ENCODE results near the gene ZNF184. TPM values are rescaled to one million over a fixed set of nuclear protein-coding genes. Genes with fewer than 3 reads are reported as not detected.
A peak's percentile ranks its signal among the peaks of the same experiment; 100 is the strongest.

ZNF184 gene
- total RNA-seq, 1 experiment from 2014 or later = 9.4 TPM

DNA sequence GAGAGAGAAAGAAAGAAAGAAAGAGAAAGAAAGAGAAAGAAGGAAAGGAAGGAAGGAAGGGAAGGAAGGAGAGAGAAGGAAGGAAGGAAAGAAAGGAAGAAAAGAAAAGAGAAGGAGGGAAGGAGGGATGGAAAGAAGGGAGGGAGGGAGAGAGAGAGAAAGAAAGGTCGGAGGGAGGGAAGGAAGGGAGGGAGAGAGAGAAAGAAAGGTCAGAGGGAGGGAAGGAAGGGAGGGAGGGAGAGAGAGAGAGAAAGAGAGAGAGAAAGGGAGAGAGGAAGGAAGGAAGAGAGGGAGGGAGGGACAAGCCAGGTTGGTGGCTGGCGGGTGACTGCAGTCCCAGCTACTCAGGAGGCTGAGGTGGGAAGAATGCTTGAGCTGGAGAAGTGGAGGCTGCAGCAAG lies 27.3 kb upstream of the ZNF184 start:
- intact Hi-C loops (cut with micrococcal nuclease) = no loop called here
- Histone ChIP-seq H2AFZ (ENCODE audit: low read depth, low read length, poor library complexity, severe bottlenecking) (no peak overlapping the region), H3K9me2 (ENCODE audit: insufficient read depth) (no peaks in the 10 kb centered on the region), H3K4me1 (ENCODE audit: control insufficient read depth in 1 of 2, insufficient read depth in 2 of 2, low read length in 2 of 2) (peaks cover 2 to 19% of the 10 kb centered on the region in 2 experiments; a peak in 2 of 4 replicates), H3K27me3 (ENCODE audit: insufficient read depth, low read length) (no peaks in the 10 kb centered on the region), H3K27ac (ENCODE audit: low read depth, low read length) (no peak overlapping the region), H3K4me2 (ENCODE audit: low read length) (no peak overlapping the region), H3K9me3 (ENCODE audit: control insufficient read depth in 1 of 2, insufficient read depth in 1 of 2, low read depth in 1 of 2, low read length in 2 of 2) (no peaks in the 10 kb centered on the region), H4K20me1 (ENCODE audit: insufficient read depth) (no peaks in the 10 kb centered on the region), H3K79me2 (ENCODE audit: insufficient read depth, low read length) (no peaks in the 10 kb centered on the region), H3K9ac (ENCODE audit: low read length) (no peak overlapping the region), H3K36me3 (ENCODE audit: control insufficient read depth in 1 of 2, insufficient read depth in 2 of 2, low read length in 2 of 2) (no peaks in the 10 kb centered on the region), H3K4me3 (replicated peaks in 1 of 2; ENCODE audit: low read depth in 1 of 2, low read length in 2 of 2) (no peak overlapping the region)
- BruUV-seq (replicated peaks) = no TSS peak
- DNase-seq (ENCODE audit: low read depth, low spot score) = no peak
- ATAC-seq = no peak
- TF ChIP-seq SIN3A (IDR thresholded peaks at IDR 0.05; ENCODE audit: low read depth) = no peak
- no peak for TF ChIP-seq EGR1 (IDR thresholded peaks at IDR 0.05; ENCODE audit: low read depth)
- TF ChIP-seq, protein P1, sequence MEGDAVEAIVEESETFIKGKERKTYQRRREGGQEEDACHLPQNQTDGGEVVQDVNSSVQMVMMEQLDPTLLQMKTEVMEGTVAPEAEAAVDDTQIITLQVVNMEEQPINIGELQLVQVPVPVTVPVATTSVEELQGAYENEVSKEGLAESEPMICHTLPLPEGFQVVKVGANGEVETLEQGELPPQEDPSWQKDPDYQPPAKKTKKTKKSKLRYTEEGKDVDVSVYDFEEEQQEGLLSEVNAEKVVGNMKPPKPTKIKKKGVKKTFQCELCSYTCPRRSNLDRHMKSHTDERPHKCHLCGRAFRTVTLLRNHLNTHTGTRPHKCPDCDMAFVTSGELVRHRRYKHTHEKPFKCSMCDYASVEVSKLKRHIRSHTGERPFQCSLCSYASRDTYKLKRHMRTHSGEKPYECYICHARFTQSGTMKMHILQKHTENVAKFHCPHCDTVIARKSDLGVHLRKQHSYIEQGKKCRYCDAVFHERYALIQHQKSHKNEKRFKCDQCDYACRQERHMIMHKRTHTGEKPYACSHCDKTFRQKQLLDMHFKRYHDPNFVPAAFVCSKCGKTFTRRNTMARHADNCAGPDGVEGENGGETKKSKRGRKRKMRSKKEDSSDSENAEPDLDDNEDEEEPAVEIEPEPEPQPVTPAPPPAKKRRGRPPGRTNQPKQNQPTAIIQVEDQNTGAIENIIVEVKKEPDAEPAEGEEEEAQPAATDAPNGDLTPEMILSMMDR (IDR thresholded peaks at IDR 0.05 in 2 of 3, conservative IDR thresholded peaks at IDR 0.05 in 1 of 3; ENCODE audit: borderline replicate concordance in 1 of 3, insufficient read depth in 1 of 3, low read depth in 2 of 3, low read length in 2 of 3) = no peak
- no peak for TF ChIP-seq POLR2AphosphoS5 (IDR thresholded peaks at IDR 0.05; ENCODE audit: low read depth, low read length)
- TF ChIP-seq SP1 (IDR thresholded peaks at IDR 0.05; ENCODE audit: low read depth) = no peak
- CTCF ChIA-PET = interaction anchor here (0.6 to 0.7 kb wide), 2 partner anchors 18 to 111 kb away, joined by 3 read pairs; no protein-coding TSS in a partner anchor
- POLR2A ChIA-PET = interaction anchor here (0.6 kb wide), 1 partner anchor 21 kb away, joined by 3 read pairs; no protein-coding TSS in a partner anchor
- RAD21 ChIA-PET (ENCODE audit: low non-redundant PET in 1 of 2, low total read pairs in 2 of 2, uncharacterized antibody in 2 of 2, unreplicated experiment in 2 of 2) = interaction anchor here in 1 of 2 experiments (0.8 kb wide), 1 partner anchor 1159 kb away, joined by 5 read pairs; no protein-coding TSS in a partner anchor

DNA sequence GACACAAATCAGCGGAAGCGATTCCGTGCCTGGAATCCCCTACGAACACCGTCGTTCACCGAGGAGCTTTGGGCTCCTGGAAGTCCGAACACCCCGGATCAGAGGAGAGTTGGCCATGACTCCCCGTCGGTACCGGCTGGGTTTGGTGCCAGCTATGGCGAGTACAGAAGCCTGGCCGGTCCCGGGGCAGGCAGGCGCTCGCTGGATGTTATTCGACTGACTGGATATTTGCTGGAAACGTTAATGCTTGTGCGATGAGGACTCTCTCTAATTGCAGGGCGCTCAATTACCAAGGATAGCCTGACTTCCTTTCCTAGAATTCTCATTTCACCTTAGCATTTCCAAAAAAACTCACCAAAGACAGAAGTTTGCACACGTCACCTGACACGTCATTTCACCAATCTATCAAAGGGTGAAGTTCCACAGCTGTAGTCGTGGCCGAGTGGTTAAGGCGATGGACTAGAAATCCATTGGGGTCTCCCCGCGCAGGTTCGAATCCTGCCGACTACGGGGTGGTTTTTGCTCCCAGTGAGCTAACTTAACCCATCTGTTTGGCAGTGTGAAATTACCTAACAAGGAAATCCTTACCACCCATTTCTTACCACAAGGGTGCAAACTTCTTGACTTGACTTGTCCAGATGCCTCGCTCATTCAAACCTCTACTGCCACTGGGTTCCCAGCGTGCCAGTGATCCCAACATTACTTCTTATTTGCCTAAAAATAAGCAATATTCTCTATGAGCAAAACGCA lies 22.7 kb upstream of the ZNF184 start:
- BruUV-seq (replicated peaks) = no TSS peak
- TF ChIP-seq ELF1 (IDR thresholded peaks at IDR 0.05; ENCODE audit: borderline replicate concordance, low read depth) = no peak
- TF ChIP-seq, protein P2, sequence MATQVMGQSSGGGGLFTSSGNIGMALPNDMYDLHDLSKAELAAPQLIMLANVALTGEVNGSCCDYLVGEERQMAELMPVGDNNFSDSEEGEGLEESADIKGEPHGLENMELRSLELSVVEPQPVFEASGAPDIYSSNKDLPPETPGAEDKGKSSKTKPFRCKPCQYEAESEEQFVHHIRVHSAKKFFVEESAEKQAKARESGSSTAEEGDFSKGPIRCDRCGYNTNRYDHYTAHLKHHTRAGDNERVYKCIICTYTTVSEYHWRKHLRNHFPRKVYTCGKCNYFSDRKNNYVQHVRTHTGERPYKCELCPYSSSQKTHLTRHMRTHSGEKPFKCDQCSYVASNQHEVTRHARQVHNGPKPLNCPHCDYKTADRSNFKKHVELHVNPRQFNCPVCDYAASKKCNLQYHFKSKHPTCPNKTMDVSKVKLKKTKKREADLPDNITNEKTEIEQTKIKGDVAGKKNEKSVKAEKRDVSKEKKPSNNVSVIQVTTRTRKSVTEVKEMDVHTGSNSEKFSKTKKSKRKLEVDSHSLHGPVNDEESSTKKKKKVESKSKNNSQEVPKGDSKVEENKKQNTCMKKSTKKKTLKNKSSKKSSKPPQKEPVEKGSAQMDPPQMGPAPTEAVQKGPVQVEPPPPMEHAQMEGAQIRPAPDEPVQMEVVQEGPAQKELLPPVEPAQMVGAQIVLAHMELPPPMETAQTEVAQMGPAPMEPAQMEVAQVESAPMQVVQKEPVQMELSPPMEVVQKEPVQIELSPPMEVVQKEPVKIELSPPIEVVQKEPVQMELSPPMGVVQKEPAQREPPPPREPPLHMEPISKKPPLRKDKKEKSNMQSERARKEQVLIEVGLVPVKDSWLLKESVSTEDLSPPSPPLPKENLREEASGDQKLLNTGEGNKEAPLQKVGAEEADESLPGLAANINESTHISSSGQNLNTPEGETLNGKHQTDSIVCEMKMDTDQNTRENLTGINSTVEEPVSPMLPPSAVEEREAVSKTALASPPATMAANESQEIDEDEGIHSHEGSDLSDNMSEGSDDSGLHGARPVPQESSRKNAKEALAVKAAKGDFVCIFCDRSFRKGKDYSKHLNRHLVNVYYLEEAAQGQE (IDR thresholded peaks at IDR 0.05; ENCODE audit: low read depth) = no peak
- TF ChIP-seq, protein P3, sequence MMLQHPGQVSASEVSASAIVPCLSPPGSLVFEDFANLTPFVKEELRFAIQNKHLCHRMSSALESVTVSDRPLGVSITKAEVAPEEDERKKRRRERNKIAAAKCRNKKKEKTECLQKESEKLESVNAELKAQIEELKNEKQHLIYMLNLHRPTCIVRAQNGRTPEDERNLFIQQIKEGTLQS (IDR thresholded peaks at IDR 0.05) = peak; percentile 87
- TF ChIP-seq SP1 (IDR thresholded peaks at IDR 0.05; ENCODE audit: low read depth) = no peak; the same call in 1 of the 2 replicates
- peak; percentile 24; the same call in 1 of the 2 replicates for TF ChIP-seq SRF (IDR thresholded peaks at IDR 0.05; ENCODE audit: low read depth)
- TF ChIP-seq POLR2A (IDR thresholded peaks at IDR 0.05; ENCODE audit: borderline replicate concordance, extremely low read depth, insufficient read depth, insufficient read length) = no peak
- TF ChIP-seq CBX3 (IDR thresholded peaks at IDR 0.05; ENCODE audit: low read depth) = peak; percentile 70
- TF ChIP-seq, protein P4, sequence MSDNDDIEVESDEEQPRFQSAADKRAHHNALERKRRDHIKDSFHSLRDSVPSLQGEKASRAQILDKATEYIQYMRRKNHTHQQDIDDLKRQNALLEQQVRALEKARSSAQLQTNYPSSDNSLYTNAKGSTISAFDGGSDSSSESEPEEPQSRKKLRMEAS (IDR thresholded peaks at IDR 0.05) = peak; percentile 38; the same call in 1 of the 2 replicates

More for the DNA sequence above, 22.7 kb upstream of the ZNF184 start:
- H3K4me1 ChIP-seq (ENCODE audit: control insufficient read depth in 1 of 2, insufficient read depth in 2 of 2, low read length in 2 of 2) = no peaks in the 10 kb centered on the region; a peak in 1 of 4 replicates
- no peaks in the 10 kb centered on the region for H3K79me2 ChIP-seq (ENCODE audit: insufficient read depth, low read length)
- no peak overlapping the region for H3K4me3 ChIP-seq (replicated peaks in 1 of 2; ENCODE audit: low read depth in 1 of 2, low read length in 2 of 2)
- no peaks in the 10 kb centered on the region for H3K27me3 ChIP-seq (ENCODE audit: insufficient read depth, low read length)
- H3K27ac ChIP-seq (ENCODE audit: low read depth, low read length) = no peak overlapping the region
- no peak overlapping the region for H2AFZ ChIP-seq (ENCODE audit: low read depth, low read length, poor library complexity, severe bottlenecking)
- no peak overlapping the region for H3K9ac ChIP-seq (ENCODE audit: low read length)
- intact Hi-C loops (cut with micrococcal nuclease) = no loop called here
- ChIA-PET RAD21 (ENCODE audit: low non-redundant PET in 1 of 2, low total read pairs in 2 of 2, uncharacterized antibody in 2 of 2, unreplicated experiment in 2 of 2) (no interaction called here), CTCF (interaction anchor here (0.6 to 1.0 kb wide), 2 partner anchors 23 to 317 kb away, joined by 3 read pairs; no protein-coding TSS in a partner anchor), POLR2A (interaction anchor here (0.6 kb wide), 1 partner anchor 8 kb away, joined by 3 read pairs; no protein-coding TSS in a partner anchor)
- H3K9me2 ChIP-seq (ENCODE audit: insufficient read depth) = no peaks in the 10 kb centered on the region
- H3K36me3 ChIP-seq (ENCODE audit: control insufficient read depth in 1 of 2, insufficient read depth in 2 of 2, low read length in 2 of 2) = no peaks in the 10 kb centered on the region
- ATAC-seq (peak; percentile 94), DNase-seq (ENCODE audit: low read depth, low spot score) (peak; percentile 59)
- H4K20me1 ChIP-seq (ENCODE audit: insufficient read depth) = no peaks in the 10 kb centered on the region
- H3K4me2 ChIP-seq (ENCODE audit: low read length) = peak overlapping the region; percentile 4; the same call in 1 of the 2 replicates
- no peaks in the 10 kb centered on the region for H3K9me3 ChIP-seq (ENCODE audit: control insufficient read depth in 1 of 2, insufficient read depth in 1 of 2, low read depth in 1 of 2, low read length in 2 of 2)

Measured in HCT116 (cell line).